PC-3 (cell line): ENCODE data around the gene CHL1. TPM values are rescaled to one million over a fixed set of nuclear protein-coding genes. Genes with fewer than 3 reads are reported as not detected.

Experiments
- ATAC-seq: fragments of 200-7000 bp; cut with Tn5 transposase; 2 replicates; pipeline ENCODE4 v1.9.1; 2020; ENCODE audit warnings: mild to moderate bottlenecking, moderate library complexity
- BruUV-seq: library from RNA; stranded (reverse); fragments of 400-500 nt; replicated peaks from 2 replicates; lab custom pipeline; 2021; lab: Mats Ljungman, UMichigan
- CTCF ChIA-PET: fragments of 300-600 bp; sonication (Branson Sonifier 250); formaldehyde crosslinking; loops from one replicate; lab custom pipeline; 2022; ENCODE audit warnings: antibody characterized with exemption; lab: Charles Lee
- POLR2A ChIA-PET: fragments of 300-600 bp; sonication (Branson Sonifier 250); formaldehyde crosslinking; loops from one replicate; lab custom pipeline; 2022; ENCODE audit warnings: antibody characterized with exemption; ENCODE audit not compliant: unreplicated experiment; lab: Charles Lee
- DNase-seq: peaks from one replicate; pipeline ENCODE4 v3.0.0-alpha.2; 2015
- H2AFZ ChIP-seq: fragments of 300-600 bp; sonication (generic); 2 replicates; pipeline ENCODE4 v1.6.0; 2016; ENCODE audit warnings: antibody characterized with exemption, low read length
- H3F3A ChIP-seq: fragments of 300-600 bp; sonication (generic); one replicate; pipeline ENCODE4 v1.6.0; 2017; ENCODE audit warnings: antibody characterized with exemption, low read length, control low read depth, mild to moderate bottlenecking; ENCODE audit not compliant: unreplicated experiment
- H3K27ac ChIP-seq: fragments of 300-600 bp; sonication (generic); 2 replicates; pipeline ENCODE4 v1.5.1; 2016; ENCODE audit warnings: mild to moderate bottlenecking, low read length
- H3K27me3 ChIP-seq: fragments of 300-600 bp; sonication (generic); 2 replicates; pipeline ENCODE4 v1.6.1; 2016; ENCODE audit warnings: low read length, mixed read lengths
- H3K36me3 ChIP-seq: fragments of 300-600 bp; sonication (generic); 2 replicates; pipeline ENCODE4 v1.6.1; 2016; ENCODE audit warnings: low read depth, mixed run types, low read length, mixed read lengths
- H3K4me1 ChIP-seq: fragments of 300-600 bp; sonication (generic); 2 replicates; pipeline ENCODE4 v1.5.1; 2016; ENCODE audit warnings: low read length; ENCODE audit not compliant: insufficient read depth
- H3K4me2 ChIP-seq: fragments of 300-600 bp; sonication (generic); 2 replicates; pipeline ENCODE4 v1.6.0; 2016; ENCODE audit warnings: low read length
- H3K4me3 ChIP-seq: fragments of 300-600 bp; sonication (generic); 2 replicates; pipeline ENCODE4 v1.5.1; 2016; ENCODE audit warnings: mild to moderate bottlenecking, low read length, mixed read lengths
- H3K79me2 ChIP-seq: fragments of 300-600 bp; sonication (generic); 2 replicates; pipeline ENCODE4 v1.6.1; 2017; ENCODE audit warnings: low read length, mixed read lengths
- H3K9ac ChIP-seq: fragments of 300-600 bp; sonication (generic); 2 replicates; pipeline ENCODE4 v1.6.0; 2016; ENCODE audit warnings: mild to moderate bottlenecking, low read length
- H3K9me2 ChIP-seq: fragments of 300-600 bp; sonication (generic); replicated peaks from 2 replicates; pipeline ENCODE4 v1.6.1; 2016; ENCODE audit warnings: mixed run types, low read length, mixed read lengths
- H3K9me3 ChIP-seq: fragments of 300-600 bp; sonication (generic); 2 replicates; pipeline ENCODE4 v1.6.1; 2016; ENCODE audit warnings: low read length, mixed read lengths
- H4K20me1 ChIP-seq: fragments of 300-600 bp; sonication (generic); 2 replicates; pipeline ENCODE4 v1.6.1; 2016; ENCODE audit warnings: low read length, mixed read lengths
- EZH2 ChIP-seq: fragments of 300-600 bp; sonication (generic); IDR thresholded peaks from one replicate; pipeline ENCODE4 v1.6.1; 2017; ENCODE audit warnings: antibody characterized with exemption, mild to moderate bottlenecking, low read length; ENCODE audit not compliant: unreplicated experiment
- EZH2phosphoT487 ChIP-seq: fragments of 300-600 bp; sonication (generic); IDR thresholded peaks from 2 replicates; pipeline ENCODE4 v1.6.1; 2018; ENCODE audit warnings: mild to moderate bottlenecking, antibody characterized with exemption, low read length, borderline replicate concordance
- intact Hi-C: fragments of 100-400 bp; cut with micrococcal nuclease; formaldehyde crosslinking; loops from 2 replicates; pipeline ENCODE4 v1.9.0; 2023
- total RNA-seq: library from RNA; depleted of rRNA; stranded (reverse); fragments of >200 nt; gene quantifications from 2 replicates; pipeline ENCODE4 v1.2.3, GENCODE V29; 2014
- TF ChIP-seq, protein P1 (sequence below): fragments of 300-600 bp; sonication (generic); conservative IDR thresholded peaks from 2 replicates; pipeline ENCODE4 v1.5.1; 2017; ENCODE audit warnings: antibody characterized with exemption, low read depth, mild to moderate bottlenecking, low read length

Gene CHL1
- total RNA-seq, 1 experiment from 2014 or later, result not detected

DNA sequence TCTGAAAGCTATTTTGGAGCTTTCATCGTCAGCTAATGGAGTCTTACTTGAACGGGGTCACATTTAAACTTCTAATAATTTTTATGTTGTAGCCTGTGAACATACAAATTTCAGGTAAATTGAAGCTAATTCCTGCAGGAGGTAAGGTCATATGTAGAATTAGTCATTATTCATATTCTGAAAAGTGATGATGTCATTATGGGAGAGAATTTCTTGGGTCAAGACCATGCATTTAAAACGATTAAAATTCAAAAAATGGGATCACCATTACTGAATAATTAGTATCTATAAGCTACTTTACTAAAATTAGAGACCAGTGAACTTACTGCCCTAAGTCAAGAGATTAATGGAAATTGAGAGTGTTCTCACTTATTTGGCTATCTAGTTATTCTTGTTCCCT is 120.4 kb downstream of the CHL1 start:
- CTCF ChIA-PET, result no interaction called here
- H3K9me2 ChIP-seq, result no peaks in the 10 kb centered on the region
- BruUV-seq, result no TSS peak
- H4K20me1 ChIP-seq, result no peaks in the 10 kb centered on the region
- H3K4me2 ChIP-seq, result no peak overlapping the region
- TF ChIP-seq EZH2 (no peak), EZH2phosphoT487 (no peak)
- TF ChIP-seq, protein P1, sequence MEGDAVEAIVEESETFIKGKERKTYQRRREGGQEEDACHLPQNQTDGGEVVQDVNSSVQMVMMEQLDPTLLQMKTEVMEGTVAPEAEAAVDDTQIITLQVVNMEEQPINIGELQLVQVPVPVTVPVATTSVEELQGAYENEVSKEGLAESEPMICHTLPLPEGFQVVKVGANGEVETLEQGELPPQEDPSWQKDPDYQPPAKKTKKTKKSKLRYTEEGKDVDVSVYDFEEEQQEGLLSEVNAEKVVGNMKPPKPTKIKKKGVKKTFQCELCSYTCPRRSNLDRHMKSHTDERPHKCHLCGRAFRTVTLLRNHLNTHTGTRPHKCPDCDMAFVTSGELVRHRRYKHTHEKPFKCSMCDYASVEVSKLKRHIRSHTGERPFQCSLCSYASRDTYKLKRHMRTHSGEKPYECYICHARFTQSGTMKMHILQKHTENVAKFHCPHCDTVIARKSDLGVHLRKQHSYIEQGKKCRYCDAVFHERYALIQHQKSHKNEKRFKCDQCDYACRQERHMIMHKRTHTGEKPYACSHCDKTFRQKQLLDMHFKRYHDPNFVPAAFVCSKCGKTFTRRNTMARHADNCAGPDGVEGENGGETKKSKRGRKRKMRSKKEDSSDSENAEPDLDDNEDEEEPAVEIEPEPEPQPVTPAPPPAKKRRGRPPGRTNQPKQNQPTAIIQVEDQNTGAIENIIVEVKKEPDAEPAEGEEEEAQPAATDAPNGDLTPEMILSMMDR, result no peak
- no peak overlapping the region for H3K27ac ChIP-seq
- ATAC-seq, result no peak
- no peak overlapping the region for H2AFZ ChIP-seq
- H3K4me3 ChIP-seq, result no peak overlapping the region
- DNase-seq, result no peak
- no peaks in the 10 kb centered on the region for H3F3A ChIP-seq
- H3K9me3 ChIP-seq, result no peaks in the 10 kb centered on the region
- no peak overlapping the region for H3K9ac ChIP-seq
- H3K79me2 ChIP-seq, result no peaks in the 10 kb centered on the region
- peaks cover 19% of the 10 kb centered on the region; the same call in 1 of the 2 replicates for H3K27me3 ChIP-seq
- POLR2A ChIA-PET, result no interaction called here
- no peaks in the 10 kb centered on the region for H3K4me1 ChIP-seq
- no peaks in the 10 kb centered on the region for H3K36me3 ChIP-seq
- intact Hi-C loops, result no loop called here

DNA sequence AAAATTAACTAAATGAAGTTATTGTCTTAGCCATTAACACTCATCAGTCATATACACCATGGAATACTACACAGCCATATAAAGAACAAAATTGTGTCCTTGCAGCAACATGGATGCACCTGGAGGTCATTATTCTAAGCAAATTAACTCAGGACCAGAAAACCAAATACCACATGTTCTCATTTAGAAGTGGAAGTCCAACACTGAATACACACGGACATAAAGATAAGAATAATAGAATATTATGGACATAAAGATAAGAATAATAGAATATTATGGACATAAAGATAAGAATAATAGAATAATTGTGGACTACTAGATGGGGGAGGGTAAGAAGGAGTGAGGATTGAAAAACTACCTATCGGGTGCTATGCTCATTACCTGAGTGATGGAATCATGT is 122.3 kb downstream of the CHL1 start:
- POLR2A ChIA-PET, result no interaction called here
- intact Hi-C loops, result no loop called here

DNA sequence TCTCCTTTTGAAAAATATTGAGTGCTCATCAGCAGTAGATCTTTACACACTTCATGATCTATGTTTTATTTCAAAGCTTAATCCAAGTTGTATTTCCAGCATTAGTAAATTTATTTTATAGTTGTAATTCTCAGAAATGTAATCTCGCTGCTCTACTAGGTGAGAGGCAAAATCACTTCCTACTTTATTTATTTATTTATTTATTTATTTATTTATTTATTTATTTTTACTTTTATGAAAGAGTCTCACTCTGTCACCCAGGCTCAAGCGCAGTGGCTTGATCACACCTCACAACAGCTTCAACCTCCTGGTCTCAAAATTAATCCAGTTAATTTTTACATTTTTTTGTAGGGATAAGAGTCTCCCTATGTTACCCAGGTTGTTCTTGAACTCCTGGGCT is 127.9 kb downstream of the CHL1 start:
- H3K27me3 ChIP-seq, result peaks cover 23% of the 10 kb centered on the region; the same call in 1 of the 2 replicates
- no peak overlapping the region for H3K4me3 ChIP-seq
- ATAC-seq (no peak), DNase-seq (no peak)
- TF ChIP-seq EZH2 (no peak), EZH2phosphoT487 (no peak)
- TF ChIP-seq, protein P1, result no peak
- no peaks in the 10 kb centered on the region for H4K20me1 ChIP-seq
- no peaks in the 10 kb centered on the region for H3K36me3 ChIP-seq
- H3F3A ChIP-seq, result no peaks in the 10 kb centered on the region
- H3K9ac ChIP-seq, result no peak overlapping the region
- no peak overlapping the region for H3K27ac ChIP-seq
- no peak overlapping the region for H3K4me2 ChIP-seq
- intact Hi-C loops, result no loop called here
- H2AFZ ChIP-seq, result no peak overlapping the region
- H3K4me1 ChIP-seq, result no peaks in the 10 kb centered on the region
- H3K9me3 ChIP-seq, result 0 out of 2 replicates have a peak, but pooled peaks cover 8% of the 10 kb centered on the region
- ChIA-PET POLR2A (no interaction called here), CTCF (no interaction called here)
- no peaks in the 10 kb centered on the region for H3K79me2 ChIP-seq
- no TSS peak for BruUV-seq
- no peaks in the 10 kb centered on the region for H3K9me2 ChIP-seq

More for the DNA sequence above, 122.3 kb downstream of the CHL1 start:
- ATAC-seq (no peak), DNase-seq (no peak)
- Histone ChIP-seq H2AFZ (no peak overlapping the region), H3K27me3 (peaks cover 18% of the 10 kb centered on the region; the same call in 1 of the 2 replicates), H3K27ac (no peak overlapping the region), H4K20me1 (no peaks in the 10 kb centered on the region), H3K4me3 (no peak overlapping the region), H3K9me3 (0 out of 2 replicates have a peak, but pooled peaks cover 3% of the 10 kb centered on the region), H3K9me2 (no peaks in the 10 kb centered on the region), H3F3A (no peaks in the 10 kb centered on the region), H3K9ac (no peak overlapping the region), H3K79me2 (no peaks in the 10 kb centered on the region), H3K4me1 (no peaks in the 10 kb centered on the region), H3K4me2 (no peak overlapping the region), H3K36me3 (no peaks in the 10 kb centered on the region)
- BruUV-seq, result no TSS peak
- TF ChIP-seq, protein P1, result no peak
- no peak for TF ChIP-seq EZH2
- TF ChIP-seq EZH2phosphoT487, result no peak
- CTCF ChIA-PET, result no interaction called here
